Liver (tissue), 9 donors: ENCODE measurements around the gene NHLRC2. TPM values are rescaled to one million over a fixed set of nuclear protein-coding genes. Genes with fewer than 3 reads are reported as not detected.

Experiments
- DNase-seq: peaks from one replicate; pipeline ENCODE4 v3.0.0-alpha.2; 2017; ENCODE audit warnings: low spot score
- H3K27ac ChIP-seq, 2 donors: one replicate each; pipeline ENCODE4 v1.7.0; 2013; ENCODE audit warnings: inconsistent platforms in 2 of 2, low read length in 2 of 2, control low read depth in 1 of 2, low read depth in 1 of 2, mild to moderate bottlenecking in 1 of 2
- H3K27me3 ChIP-seq, 4 donors: one replicate each; pipeline versions ENCODE4 v1.6.1 to v1.7.0; 2013; ENCODE audit warnings: low read length in 3 of 4, inconsistent platforms in 1 of 4, mild to moderate bottlenecking in 1 of 4, moderate library complexity in 1 of 4; ENCODE audit not compliant: control insufficient read depth in 4 of 4, insufficient read depth in 4 of 4
- H3K36me3 ChIP-seq, 4 donors: one replicate each; pipeline versions ENCODE4 v1.6.1 to v1.7.0; 2013; ENCODE audit warnings: low read length in 3 of 4, mild to moderate bottlenecking in 3 of 4, low read depth in 1 of 4, moderate library complexity in 1 of 4; ENCODE audit not compliant: control insufficient read depth in 4 of 4, insufficient read depth in 3 of 4
- H3K4me1 ChIP-seq, 4 donors: one replicate each; pipeline versions ENCODE4 v1.6.1 to v1.7.0; 2013; ENCODE audit warnings: low read length in 3 of 4, mild to moderate bottlenecking in 3 of 4, moderate library complexity in 1 of 4; ENCODE audit not compliant: control insufficient read depth in 4 of 4, insufficient read depth in 4 of 4
- H3K4me3 ChIP-seq, 3 donors: one replicate each; pipeline versions ENCODE4 v1.6.1 to v1.7.0; 2013; ENCODE audit warnings: low read length in 3 of 3, control low read depth in 1 of 3, low read depth in 1 of 3, mild to moderate bottlenecking in 1 of 3
- H3K9ac ChIP-seq, 2 donors: one replicate each; pipeline ENCODE4 v1.7.0; 2013; ENCODE audit warnings: low read length in 2 of 2, mild to moderate bottlenecking in 2 of 2, moderate library complexity in 2 of 2, control low read depth in 1 of 2, low read depth in 1 of 2
- H3K9me3 ChIP-seq, 4 donors: one replicate each; pipeline versions ENCODE4 v1.6.1 to v1.7.0; 2013; ENCODE audit warnings: low read length in 3 of 4; ENCODE audit not compliant: control insufficient read depth in 4 of 4
- ATF3 ChIP-seq: IDR thresholded peaks from 2 replicates; pipeline ENCODE4 v1.6.1; 2016; ENCODE audit warnings: antibody characterized with exemption
- EGR1 ChIP-seq, 2 donors: IDR thresholded peaks; 2 replicates each; pipeline ENCODE4 v1.6.1; 2016 to 2018; ENCODE audit warnings: antibody characterized with exemption in 2 of 2, low read depth in 2 of 2
- FOXA1 ChIP-seq: IDR thresholded peaks from 2 replicates; pipeline ENCODE4 v1.6.1; 2016; ENCODE audit warnings: antibody characterized with exemption
- FOXA2 ChIP-seq: IDR thresholded peaks from 2 replicates; pipeline ENCODE4 v1.6.1; 2016; ENCODE audit warnings: antibody characterized with exemption
- GABPA ChIP-seq, 2 donors: IDR thresholded peaks in 1 of 2; conservative IDR thresholded peaks in 1 of 2; 2 replicates each; pipeline ENCODE4 v1.6.1; 2016; ENCODE audit warnings: antibody characterized with exemption in 2 of 2, mild to moderate bottlenecking in 1 of 2, moderate library complexity in 1 of 2
- HNF4A ChIP-seq, 2 donors: conservative IDR thresholded peaks; 2 replicates each; pipeline ENCODE4 v1.6.1; 2016; ENCODE audit warnings: antibody characterized with exemption in 2 of 2, mild to moderate bottlenecking in 2 of 2
- HNF4G ChIP-seq: IDR thresholded peaks from 2 replicates; pipeline ENCODE4 v1.6.1; 2016; ENCODE audit warnings: antibody characterized with exemption
- JUND ChIP-seq, 2 donors: IDR thresholded peaks; 2 replicates each; pipeline ENCODE4 v1.6.1; 2016; ENCODE audit warnings: antibody characterized with exemption in 2 of 2
- NR2F2 ChIP-seq: IDR thresholded peaks from 2 replicates; pipeline ENCODE4 v1.6.1; 2016; ENCODE audit warnings: antibody characterized with exemption
- RAD21 ChIP-seq, 2 donors: IDR thresholded peaks; 2 replicates each; pipeline ENCODE4 v1.6.1; 2016; ENCODE audit warnings: antibody characterized with exemption in 2 of 2, mild to moderate bottlenecking in 2 of 2
- RXRA ChIP-seq, 2 donors: IDR thresholded peaks; 2 replicates each; pipeline ENCODE4 v1.6.1; 2017 to 2018; ENCODE audit warnings: antibody characterized with exemption in 2 of 2, mild to moderate bottlenecking in 1 of 2
- SP1 ChIP-seq: IDR thresholded peaks from 2 replicates; pipeline ENCODE4 v1.6.1; 2018; ENCODE audit warnings: antibody characterized with exemption, mild to moderate bottlenecking
- TAF1 ChIP-seq: conservative IDR thresholded peaks from 2 replicates; pipeline ENCODE4 v1.6.1; 2016; ENCODE audit warnings: antibody characterized with exemption, mild to moderate bottlenecking
- YY1 ChIP-seq: IDR thresholded peaks from 2 replicates; pipeline ENCODE4 v1.6.1; 2016; ENCODE audit warnings: antibody characterized with exemption, mild to moderate bottlenecking
- WGBS: extraction: QIAGEN DNeasy Blood & Tissue Kit; methylation state at CpG from one replicate; pipeline ENCODE4 v1.1.7; 2013; 5-methylcytosine and 5-hydroxymethylcytosine counted together
- polyA plus RNA-seq, 2 donors: library from polyadenylated mRNA; stranded (reverse) in 1 of 2; unstranded in 1 of 2; fragments of 200-250 nt in 1 of 2; fragments of >200 nt in 1 of 2; fragmentation: Nextera tagmentation in 1 of 2; extraction: Ambion mirVana in 1 of 2; gene quantifications; one replicate each; pipeline versions ENCODE4 v1.2.1 to v1.2.3, GENCODE V29; 2013 to 2015
- total RNA-seq, 2 donors: library from RNA; depleted of rRNA; stranded (reverse); fragments of >200 nt; gene quantifications; one replicate each; pipeline ENCODE4 v1.2.3, GENCODE V29; 2014
- TF ChIP-seq, protein P1 (sequence below): fragments of 150-350 bp; IDR thresholded peaks from 2 replicates; pipeline ENCODE4 v1.5.1; 2017; ENCODE audit warnings: improper control_type of control experiment, low read depth, low read length; ENCODE audit not compliant: missing input control
- TF ChIP-seq, protein P2 (sequence below): IDR thresholded peaks from 2 replicates; pipeline ENCODE4 v1.6.1; 2016; ENCODE audit warnings: antibody characterized with exemption
- TF ChIP-seq, protein P3 (sequence below): IDR thresholded peaks from 2 replicates; pipeline ENCODE4 v1.6.1; 2016; ENCODE audit warnings: antibody characterized with exemption, mild to moderate bottlenecking
- TF ChIP-seq, protein P4 (sequence below): IDR thresholded peaks from 2 replicates; pipeline ENCODE4 v1.6.1; 2016; ENCODE audit warnings: antibody characterized with exemption
- donor health status: healthy.
- donor health status: healthy.
- donor health status: healthy.
- donor health status: healthy.
- donor health status: healthy.

The NHLRC2 gene
- total and polyA plus RNA-seq, 4 donors, result 2.3 to 14.2 (median 7.4) TPM

- peak overlapping the region; percentile 85 to 96 for H3K27ac ChIP-seq
- no peak for TF ChIP-seq TAF1
- TF ChIP-seq YY1, result peak; percentile 88
- TF ChIP-seq, protein P1, sequence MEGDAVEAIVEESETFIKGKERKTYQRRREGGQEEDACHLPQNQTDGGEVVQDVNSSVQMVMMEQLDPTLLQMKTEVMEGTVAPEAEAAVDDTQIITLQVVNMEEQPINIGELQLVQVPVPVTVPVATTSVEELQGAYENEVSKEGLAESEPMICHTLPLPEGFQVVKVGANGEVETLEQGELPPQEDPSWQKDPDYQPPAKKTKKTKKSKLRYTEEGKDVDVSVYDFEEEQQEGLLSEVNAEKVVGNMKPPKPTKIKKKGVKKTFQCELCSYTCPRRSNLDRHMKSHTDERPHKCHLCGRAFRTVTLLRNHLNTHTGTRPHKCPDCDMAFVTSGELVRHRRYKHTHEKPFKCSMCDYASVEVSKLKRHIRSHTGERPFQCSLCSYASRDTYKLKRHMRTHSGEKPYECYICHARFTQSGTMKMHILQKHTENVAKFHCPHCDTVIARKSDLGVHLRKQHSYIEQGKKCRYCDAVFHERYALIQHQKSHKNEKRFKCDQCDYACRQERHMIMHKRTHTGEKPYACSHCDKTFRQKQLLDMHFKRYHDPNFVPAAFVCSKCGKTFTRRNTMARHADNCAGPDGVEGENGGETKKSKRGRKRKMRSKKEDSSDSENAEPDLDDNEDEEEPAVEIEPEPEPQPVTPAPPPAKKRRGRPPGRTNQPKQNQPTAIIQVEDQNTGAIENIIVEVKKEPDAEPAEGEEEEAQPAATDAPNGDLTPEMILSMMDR, result peak; percentile 18
- TF ChIP-seq SP1, result no peak
- TF ChIP-seq, protein P2, sequence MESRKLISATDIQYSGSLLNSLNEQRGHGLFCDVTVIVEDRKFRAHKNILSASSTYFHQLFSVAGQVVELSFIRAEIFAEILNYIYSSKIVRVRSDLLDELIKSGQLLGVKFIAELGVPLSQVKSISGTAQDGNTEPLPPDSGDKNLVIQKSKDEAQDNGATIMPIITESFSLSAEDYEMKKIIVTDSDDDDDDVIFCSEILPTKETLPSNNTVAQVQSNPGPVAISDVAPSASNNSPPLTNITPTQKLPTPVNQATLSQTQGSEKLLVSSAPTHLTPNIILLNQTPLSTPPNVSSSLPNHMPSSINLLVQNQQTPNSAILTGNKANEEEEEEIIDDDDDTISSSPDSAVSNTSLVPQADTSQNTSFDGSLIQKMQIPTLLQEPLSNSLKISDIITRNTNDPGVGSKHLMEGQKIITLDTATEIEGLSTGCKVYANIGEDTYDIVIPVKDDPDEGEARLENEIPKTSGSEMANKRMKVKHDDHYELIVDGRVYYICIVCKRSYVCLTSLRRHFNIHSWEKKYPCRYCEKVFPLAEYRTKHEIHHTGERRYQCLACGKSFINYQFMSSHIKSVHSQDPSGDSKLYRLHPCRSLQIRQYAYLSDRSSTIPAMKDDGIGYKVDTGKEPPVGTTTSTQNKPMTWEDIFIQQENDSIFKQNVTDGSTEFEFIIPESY, result no peak
- no peak for TF ChIP-seq GABPA (IDR thresholded peaks at IDR 0.05 in 1 of 2, conservative IDR thresholded peaks at IDR 0.05 in 1 of 2)
- peak overlapping the region; percentile 99 for H3K9ac ChIP-seq
- peaks cover 6 to 56% (median 38%) of the 10 kb centered on the region in 4 donors for H3K4me1 ChIP-seq
- H3K27me3 ChIP-seq, result no peaks in the 10 kb centered on the region
- peaks cover 0 to 4% (median 0%) of the 10 kb centered on the region in 4 donors for H3K36me3 ChIP-seq
- peak; percentile 83 for DNase-seq
- under 1% methylated on average over 62 of the region's 62 CpGs for WGBS
- H3K4me3 ChIP-seq, result peak overlapping the region; percentile 82 to 96 (median 93)
- H3K9me3 ChIP-seq, result no peaks in the 10 kb centered on the region
Measured at GRCh38 chr10:113854761-113855588, 514 bp downstream of the NHLRC2 start.

DNA sequence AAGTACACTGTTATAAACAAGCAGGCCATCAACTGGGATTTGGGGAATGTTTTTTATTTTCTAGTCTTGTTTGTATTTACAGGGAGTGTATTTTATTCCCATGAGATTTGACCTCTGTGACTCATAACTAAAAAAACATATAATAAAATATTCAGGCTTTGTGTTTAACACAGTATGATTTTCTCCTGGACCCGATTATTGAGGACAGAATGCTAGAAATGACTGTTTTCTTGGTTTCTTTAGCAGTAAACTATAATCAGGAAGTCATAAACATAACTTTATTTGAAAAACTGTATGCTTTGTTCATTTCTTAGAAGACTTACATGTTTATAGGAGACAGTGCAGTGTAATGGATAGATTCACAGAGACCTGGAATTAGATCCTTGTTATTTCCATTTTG is 2.1 kb downstream of the NHLRC2 start:
- WGBS, result 53% methylated on average over 1 of the region's 1 CpG
- Histone ChIP-seq H3K4me1 (peaks cover 5 to 57% (median 39%) of the 10 kb centered on the region in 4 donors), H3K4me3 (peak overlapping the region in 1 of 3 donors; percentile 82), H3K9me3 (no peaks in the 10 kb centered on the region), H3K27ac (peak overlapping the region; percentile 85 to 96), H3K27me3 (no peaks in the 10 kb centered on the region), H3K9ac (peak overlapping the region in 1 of 2 donors; percentile 99), H3K36me3 (peaks cover 0 to 13% (median 9%) of the 10 kb centered on the region in 4 donors)
- TF ChIP-seq HNF4G (no peak), RXRA (IDR thresholded peaks at IDR 0.05) (no peak), GABPA (IDR thresholded peaks at IDR 0.05 in 1 of 2, conservative IDR thresholded peaks at IDR 0.05 in 1 of 2) (no peak), EGR1 (IDR thresholded peaks at IDR 0.05; ENCODE audit: low read depth in 2 of 2) (no peak), JUND (IDR thresholded peaks at IDR 0.05) (no peak), TAF1 (no peak), ATF3 (no peak), FOXA1 (no peak), FOXA2 (no peak), HNF4A (conservative IDR thresholded peaks at IDR 0.05) (no peak), NR2F2 (no peak), YY1 (no peak), RAD21 (IDR thresholded peaks at IDR 0.05) (no peak), SP1 (no peak)
- TF ChIP-seq, protein P2, result no peak
- TF ChIP-seq, protein P1, result no peak
- TF ChIP-seq, protein P3, sequence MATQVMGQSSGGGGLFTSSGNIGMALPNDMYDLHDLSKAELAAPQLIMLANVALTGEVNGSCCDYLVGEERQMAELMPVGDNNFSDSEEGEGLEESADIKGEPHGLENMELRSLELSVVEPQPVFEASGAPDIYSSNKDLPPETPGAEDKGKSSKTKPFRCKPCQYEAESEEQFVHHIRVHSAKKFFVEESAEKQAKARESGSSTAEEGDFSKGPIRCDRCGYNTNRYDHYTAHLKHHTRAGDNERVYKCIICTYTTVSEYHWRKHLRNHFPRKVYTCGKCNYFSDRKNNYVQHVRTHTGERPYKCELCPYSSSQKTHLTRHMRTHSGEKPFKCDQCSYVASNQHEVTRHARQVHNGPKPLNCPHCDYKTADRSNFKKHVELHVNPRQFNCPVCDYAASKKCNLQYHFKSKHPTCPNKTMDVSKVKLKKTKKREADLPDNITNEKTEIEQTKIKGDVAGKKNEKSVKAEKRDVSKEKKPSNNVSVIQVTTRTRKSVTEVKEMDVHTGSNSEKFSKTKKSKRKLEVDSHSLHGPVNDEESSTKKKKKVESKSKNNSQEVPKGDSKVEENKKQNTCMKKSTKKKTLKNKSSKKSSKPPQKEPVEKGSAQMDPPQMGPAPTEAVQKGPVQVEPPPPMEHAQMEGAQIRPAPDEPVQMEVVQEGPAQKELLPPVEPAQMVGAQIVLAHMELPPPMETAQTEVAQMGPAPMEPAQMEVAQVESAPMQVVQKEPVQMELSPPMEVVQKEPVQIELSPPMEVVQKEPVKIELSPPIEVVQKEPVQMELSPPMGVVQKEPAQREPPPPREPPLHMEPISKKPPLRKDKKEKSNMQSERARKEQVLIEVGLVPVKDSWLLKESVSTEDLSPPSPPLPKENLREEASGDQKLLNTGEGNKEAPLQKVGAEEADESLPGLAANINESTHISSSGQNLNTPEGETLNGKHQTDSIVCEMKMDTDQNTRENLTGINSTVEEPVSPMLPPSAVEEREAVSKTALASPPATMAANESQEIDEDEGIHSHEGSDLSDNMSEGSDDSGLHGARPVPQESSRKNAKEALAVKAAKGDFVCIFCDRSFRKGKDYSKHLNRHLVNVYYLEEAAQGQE, result no peak
- TF ChIP-seq, protein P4, sequence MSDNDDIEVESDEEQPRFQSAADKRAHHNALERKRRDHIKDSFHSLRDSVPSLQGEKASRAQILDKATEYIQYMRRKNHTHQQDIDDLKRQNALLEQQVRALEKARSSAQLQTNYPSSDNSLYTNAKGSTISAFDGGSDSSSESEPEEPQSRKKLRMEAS, result no peak
- no peak for DNase-seq
